GM18511 (cell line): ENCODE measurements around the gene PMM2.
A peak's percentile ranks its signal among the peaks of the same experiment; 100 is the strongest.

Experiments
- ATAC-seq: cut with Tn5 transposase; IDR thresholded peaks from one replicate; pipeline ENCODE4 v1.9.1; 2021; ENCODE audit warnings: mild to moderate bottlenecking, moderate library complexity; ENCODE audit not compliant: unreplicated experiment

Gene PMM2

DNA sequence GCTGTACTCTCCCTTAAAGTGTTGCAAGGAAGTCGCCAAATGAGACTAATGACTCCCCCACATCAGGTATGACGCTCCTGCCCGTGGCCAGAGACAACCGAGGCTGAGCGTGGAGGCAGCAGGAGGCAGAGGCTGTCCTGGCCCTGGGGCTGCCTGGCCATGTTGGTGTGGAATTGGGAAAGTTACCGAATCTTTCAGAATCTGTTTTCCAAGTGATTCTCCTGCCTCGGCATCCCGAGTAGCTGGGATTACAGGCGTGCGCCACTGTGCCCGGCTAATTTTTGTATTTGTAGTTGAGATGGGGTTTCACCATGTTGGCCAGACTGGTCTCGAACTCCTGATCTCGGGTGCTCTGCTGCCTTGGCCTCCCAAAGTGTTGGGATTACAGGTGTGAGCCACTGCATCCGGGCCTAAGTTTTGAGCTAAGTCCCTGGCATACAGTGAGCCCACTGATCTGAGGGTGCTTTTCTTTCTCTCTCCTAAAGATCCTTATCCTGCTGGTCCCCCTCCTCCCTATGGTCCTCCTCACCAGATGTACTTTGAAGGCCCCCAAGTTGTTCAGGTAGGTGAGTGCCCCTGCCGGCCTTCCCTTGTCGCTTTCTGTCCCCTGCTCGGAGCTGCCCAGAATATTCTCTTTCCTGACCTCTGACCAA lies 85.2 kb downstream of the PMM2 start:
- ATAC-seq = no peak

DNA sequence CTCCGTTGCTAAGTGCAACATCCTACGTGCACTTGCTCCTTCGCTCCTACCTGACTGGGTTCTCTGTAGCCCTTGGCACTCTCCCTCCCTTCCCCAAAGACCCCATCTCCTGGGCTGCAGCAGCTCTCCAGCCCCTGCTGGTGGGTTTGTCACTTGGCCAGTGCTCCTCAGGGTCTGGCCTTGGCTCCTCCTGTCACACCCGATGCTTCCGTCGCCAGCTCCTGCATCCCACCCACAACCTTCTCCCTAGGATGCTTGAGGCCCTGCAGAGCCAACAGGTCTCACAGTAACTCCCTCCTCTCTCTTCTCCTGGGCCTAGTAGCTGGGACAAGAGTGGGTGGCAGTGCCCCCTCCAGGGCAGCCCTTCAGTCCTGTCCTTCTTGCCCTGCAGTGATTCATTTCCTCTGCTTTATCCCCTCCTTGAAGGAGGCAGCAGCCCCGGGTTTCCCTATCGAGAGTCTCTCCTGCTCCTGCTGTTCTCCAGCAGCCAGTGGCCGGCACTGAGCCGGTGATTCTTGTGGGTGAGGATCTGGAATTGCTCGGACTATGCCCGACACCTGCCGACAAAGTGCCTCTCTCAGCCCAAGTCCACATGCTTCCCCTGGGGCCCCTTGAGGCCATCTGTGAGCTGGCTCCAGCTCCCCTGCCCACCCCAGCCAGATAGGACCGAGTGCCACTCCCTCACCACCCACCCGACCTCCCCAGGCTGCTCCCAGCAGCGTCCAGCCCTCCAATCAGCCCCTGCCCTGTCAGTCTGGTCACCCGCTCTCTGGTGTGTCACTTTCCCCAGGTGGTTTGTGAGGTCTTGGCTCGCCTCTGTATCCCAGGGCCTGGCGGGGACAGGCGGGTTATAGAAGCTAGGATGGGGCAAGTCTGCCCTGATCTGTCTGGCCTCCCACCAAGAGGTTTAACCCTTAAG lies 88.3 kb downstream of the PMM2 start:
- ATAC-seq = no peak

- ATAC-seq = no peak
These were observed 89.2 kb downstream of the PMM2 start for GRCh38 chr16:8886593-8887430.

DNA sequence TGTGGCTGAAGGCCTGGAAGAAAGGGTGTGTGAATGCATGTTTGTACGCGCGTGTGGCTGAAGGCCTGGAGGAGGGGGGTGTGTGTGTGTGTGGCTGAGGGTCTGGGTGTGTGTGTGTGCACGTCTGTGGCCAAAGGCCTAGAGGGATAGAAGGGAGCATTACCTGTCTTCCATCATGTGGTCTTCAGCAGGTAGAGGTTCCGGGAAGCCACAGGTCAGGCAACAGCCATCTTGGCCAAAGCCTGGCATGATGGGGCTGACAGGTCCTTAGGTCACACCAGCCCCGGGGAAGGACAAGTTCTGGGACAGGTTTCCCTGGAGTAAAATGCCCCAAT lies 89.8 kb downstream of the PMM2 start:
- ATAC-seq = no peak

GRCh38 chr16:8887952-8888560 lies 90.4 kb downstream of the PMM2 start:
- no peak for ATAC-seq

DNA sequence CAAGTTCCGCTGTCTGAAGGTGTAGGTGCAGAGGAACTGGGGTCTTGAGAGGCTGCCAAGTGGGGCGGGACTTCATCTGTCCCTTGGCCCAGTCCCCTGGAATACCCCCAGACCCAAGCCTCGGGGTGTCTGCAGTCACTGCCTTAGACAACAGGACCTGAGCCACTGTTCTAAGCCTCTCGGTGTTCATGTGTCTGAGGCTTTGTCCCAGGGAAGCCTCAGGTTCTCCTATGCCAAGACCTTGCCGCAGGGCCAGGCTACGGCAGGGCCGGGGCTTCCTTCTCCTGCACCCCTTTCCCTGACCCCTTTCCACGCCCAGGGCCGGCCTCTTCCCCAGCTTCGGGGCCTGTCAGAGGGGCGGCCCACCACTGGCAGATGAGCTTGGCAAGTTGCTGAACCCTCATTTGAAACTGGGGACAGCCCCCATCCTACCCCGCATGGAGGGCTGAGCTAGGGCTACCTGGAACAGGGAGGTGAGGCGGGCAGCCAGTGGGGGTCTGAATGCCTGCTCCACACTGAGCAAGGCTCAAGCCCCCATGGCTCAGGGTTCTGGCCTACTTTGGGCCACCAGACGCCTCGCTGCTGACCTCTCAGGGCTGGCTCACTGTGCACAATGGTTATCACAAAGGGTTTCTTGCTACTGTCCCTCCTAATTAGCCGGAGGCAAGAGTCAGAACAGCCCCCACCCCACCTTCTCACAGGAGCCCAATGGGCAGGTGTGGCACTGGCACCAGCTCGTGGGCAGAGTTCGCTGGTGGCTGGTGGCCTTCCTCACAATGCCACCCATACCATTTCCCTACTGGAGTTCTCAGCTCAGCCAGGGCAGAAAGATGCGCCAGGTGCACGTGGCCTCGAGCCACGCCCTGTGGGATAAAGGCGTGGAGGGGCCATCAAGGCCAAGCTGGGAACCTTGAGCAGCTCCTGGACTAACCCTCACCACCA lies 91.6 kb downstream of the PMM2 start:
- no peak for ATAC-seq

- ATAC-seq = no peak
These were observed 92.4 kb downstream of the PMM2 start for GRCh38 chr16:8889893-8890548.

- ATAC-seq = no peak
These were observed 92.9 kb downstream of the PMM2 start for GRCh38 chr16:8890549-8890921.

DNA sequence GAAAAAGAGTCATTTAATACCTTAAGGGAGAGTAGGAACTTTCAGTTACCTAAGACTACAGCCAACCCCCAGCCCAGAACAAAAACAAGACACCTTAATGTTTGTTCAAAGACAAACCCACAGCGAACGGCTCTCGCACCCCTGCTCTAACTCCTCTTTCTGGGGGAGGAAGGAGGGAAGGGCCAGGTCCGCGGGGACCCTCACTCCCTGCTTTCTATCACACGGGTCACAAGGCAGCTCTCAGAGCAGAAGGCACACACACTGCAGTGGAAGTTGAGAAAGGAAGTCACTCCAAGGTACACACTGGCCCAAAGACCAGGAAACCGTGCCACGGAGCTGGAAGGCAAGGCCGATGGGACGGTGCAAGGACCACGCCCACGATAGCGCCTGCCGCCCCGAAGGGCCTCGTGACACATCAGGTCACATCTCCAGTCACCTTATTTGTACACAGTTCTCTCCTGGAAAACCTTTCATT lies 94.5 kb downstream of the PMM2 start:
- peak; percentile 35 for ATAC-seq

GRCh38 chr16:8893426-8893825 lies 95.8 kb downstream of the PMM2 start:
- ATAC-seq = no peak

DNA sequence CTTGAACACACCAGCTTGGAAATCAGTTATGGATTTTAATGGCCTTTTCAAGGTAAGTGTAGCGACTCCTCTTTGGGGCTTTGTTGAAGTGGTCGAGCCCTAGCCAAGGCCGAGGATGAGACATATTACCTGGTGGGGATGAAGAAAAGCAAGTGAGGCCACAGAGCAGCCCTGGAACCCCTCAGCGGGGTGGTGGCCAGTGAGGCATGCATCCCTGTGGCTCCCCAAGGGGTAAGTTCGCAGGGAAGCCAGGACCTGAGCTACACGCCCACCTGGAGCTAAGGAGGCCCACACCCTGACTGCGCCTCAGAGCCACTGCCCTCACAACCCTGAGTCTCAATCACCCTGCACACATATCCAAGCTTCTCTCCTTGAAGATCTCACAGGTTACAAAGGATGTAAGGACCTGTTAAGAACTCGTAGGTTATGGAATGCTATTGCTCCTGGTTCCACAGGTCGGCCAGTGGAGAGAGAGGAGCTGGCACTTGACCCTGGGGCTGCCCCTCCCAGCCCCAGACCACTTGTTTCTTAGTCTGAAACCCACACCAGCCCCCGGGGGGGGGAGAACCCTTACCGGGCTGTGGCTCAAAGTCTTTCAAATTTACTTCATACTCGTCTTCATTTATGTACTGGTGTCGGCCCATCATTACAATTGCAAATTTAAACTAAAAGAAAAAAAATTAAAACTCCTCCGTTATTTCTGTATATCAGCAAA lies 96.5 kb downstream of the PMM2 start:
- ATAC-seq = no peak

GRCh38 chr16:8894736-8895334 lies 97.2 kb downstream of the PMM2 start:
- ATAC-seq = no peak

GRCh38 chr16:8898660-8899318 lies 101.2 kb downstream of the PMM2 start:
- no peak for ATAC-seq
